Ovary (tissue), 9 donors: ENCODE results near the gene LHX4. TPM values are rescaled to one million over a fixed set of nuclear protein-coding genes. Genes with fewer than 3 reads are reported as not detected.

Experiments
- DNase-seq, 5 donors: peaks; one replicate each; pipeline ENCODE4 v3.0.0-alpha.2; 2019 to 2020
- H3K27ac ChIP-seq, 2 donors: fragments of 200-600 bp; one replicate each; pipeline versions ENCODE4 v1.5.1 to v1.8.0; 2019 to 2022
- H3K27me3 ChIP-seq: fragments of 200-600 bp; one replicate; pipeline ENCODE4 v1.8.0; 2022
- H3K36me3 ChIP-seq: fragments of 200-600 bp; sonication (generic); one replicate; pipeline ENCODE4 v1.5.1; 2019
- H3K4me1 ChIP-seq: one replicate; pipeline ENCODE4 v1.8.1; 2013; ENCODE audit warnings: mild to moderate bottlenecking, moderate library complexity; ENCODE audit not compliant: insufficient read depth
- H3K4me3 ChIP-seq: fragments of 200-600 bp; sonication (generic); one replicate; pipeline ENCODE4 v1.5.1; 2017
- H3K9me3 ChIP-seq, 2 donors: fragments of 200-600 bp in 1 of 2; sonication (generic) in 1 of 2; one replicate each; pipeline versions ENCODE4 v1.5.1 to v1.8.1; 2013 to 2019; ENCODE audit warnings: mild to moderate bottlenecking in 1 of 2, moderate library complexity in 1 of 2
- EP300 ChIP-seq: sonication (generic); formaldehyde crosslinking; IDR thresholded peaks from one replicate; pipeline ENCODE4 v1.6.1; 2017; ENCODE audit warnings: antibody characterized with exemption
- POLR2A ChIP-seq: fragments of 450-650 bp; IDR thresholded peaks from one replicate; pipeline ENCODE4 v1.6.1; 2017; ENCODE audit warnings: antibody characterized with exemption, mild to moderate bottlenecking, moderate library complexity
- WGBS, 3 donors: extraction: QIAGEN DNeasy Blood & Tissue Kit in 1 of 3; methylation state at CpG; one replicate each; pipeline versions ENCODE4 v1.1.5 to v1.1.7; 2013 to 2017; 5-methylcytosine and 5-hydroxymethylcytosine counted together
- intact Hi-C, 4 donors: fragments of 100-400 bp; cut with DNase I; formaldehyde crosslinking; loops; one replicate each; pipeline versions ENCODE4 v1.11.0 to v1.15.1; 2022 to 2023
- polyA plus RNA-seq, 2 donors: library from polyadenylated mRNA; stranded (reverse); fragments of 200-250 nt in 1 of 2; fragments of 350-450 nt in 1 of 2; fragmentation: Illumina TruSeq in 1 of 2; extraction: RNeasy Lipid Tissue Mini Kit (QIAGEN cat#74804) in 1 of 2; gene quantifications; one replicate each; pipeline ENCODE4 v1.2.3, GENCODE V29; 2013 to 2014
- total RNA-seq, 7 donors: library from RNA; depleted of rRNA in 2 of 7; stranded (reverse); fragments of >200 nt in 2 of 7; fragmentation: NEBNext Ultra II Directional in 3 of 7; extraction: Animal tissue kit (Norgen Biotek cat#: 25700) in 3 of 7; gene quantifications; one replicate each; pipeline versions ENCODE4 v1.1.0 to v1.2.4, GENCODE V29; 2016 to 2023
- TF ChIP-seq, protein P1 (sequence below), 3 donors: fragments of 450-650 bp in 2 of 3; fragments of 200-600 bp in 1 of 3; IDR thresholded peaks; one replicate each; pipeline versions ENCODE4 v1.5.1 to v1.8.0; 2016 to 2022; ENCODE audit warnings: antibody characterized with exemption in 3 of 3, mild to moderate bottlenecking in 1 of 3
- donor health status: DM: no; HTN: no; CAD: no; lungs with moderate emphysema.
- donor health status: DM: no; HTN: no; CAD: no.
- donor health status: Bipolar disorder and iron deficiency.
- donor health status: DM: yes; HTN: yes; CAD: no.
- donor health status: DM: no; HTN: no; CAD: no.
- donor health status: DM: yes; HTN: yes; CAD: no.

LHX4 gene
- total and polyA plus RNA-seq, 9 donors = 0.05 to 0.10 TPM; not detected in 7

DNA sequence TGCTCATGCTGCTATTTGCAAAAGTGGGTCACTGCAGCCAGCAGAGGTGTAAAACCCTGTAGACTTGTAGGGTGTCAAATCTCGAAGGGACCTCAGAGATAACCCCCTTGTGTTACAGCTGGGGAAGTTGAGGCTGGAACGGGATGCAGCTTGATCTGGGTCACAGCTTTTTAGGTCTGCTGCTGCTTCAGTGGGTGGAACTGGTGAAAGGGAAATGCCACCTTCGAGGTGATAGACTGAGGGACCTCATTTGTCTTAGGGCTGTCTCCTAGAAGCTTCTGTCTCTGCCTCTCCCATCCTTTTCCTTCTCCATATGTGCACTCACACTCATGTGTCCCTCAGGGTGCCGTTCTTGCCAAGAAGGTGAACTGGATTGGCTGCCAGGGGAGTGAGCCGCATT is 40.0 kb upstream of the LHX4 start:
- no peaks in the 10 kb centered on the region for H3K36me3 ChIP-seq
- WGBS, 3 donors = 88 to 92% (median 89%) methylated on average over 5 of the region's 5 CpGs
- no peak overlapping the region for H3K4me3 ChIP-seq
- no peak for DNase-seq
- intact Hi-C loops = loop anchor here in 2 of 4 donors (10.0 kb wide), 2 partner anchors 225 to 295 kb away; no protein-coding TSS in a partner anchor
- no peak for TF ChIP-seq EP300
- TF ChIP-seq, protein P1, sequence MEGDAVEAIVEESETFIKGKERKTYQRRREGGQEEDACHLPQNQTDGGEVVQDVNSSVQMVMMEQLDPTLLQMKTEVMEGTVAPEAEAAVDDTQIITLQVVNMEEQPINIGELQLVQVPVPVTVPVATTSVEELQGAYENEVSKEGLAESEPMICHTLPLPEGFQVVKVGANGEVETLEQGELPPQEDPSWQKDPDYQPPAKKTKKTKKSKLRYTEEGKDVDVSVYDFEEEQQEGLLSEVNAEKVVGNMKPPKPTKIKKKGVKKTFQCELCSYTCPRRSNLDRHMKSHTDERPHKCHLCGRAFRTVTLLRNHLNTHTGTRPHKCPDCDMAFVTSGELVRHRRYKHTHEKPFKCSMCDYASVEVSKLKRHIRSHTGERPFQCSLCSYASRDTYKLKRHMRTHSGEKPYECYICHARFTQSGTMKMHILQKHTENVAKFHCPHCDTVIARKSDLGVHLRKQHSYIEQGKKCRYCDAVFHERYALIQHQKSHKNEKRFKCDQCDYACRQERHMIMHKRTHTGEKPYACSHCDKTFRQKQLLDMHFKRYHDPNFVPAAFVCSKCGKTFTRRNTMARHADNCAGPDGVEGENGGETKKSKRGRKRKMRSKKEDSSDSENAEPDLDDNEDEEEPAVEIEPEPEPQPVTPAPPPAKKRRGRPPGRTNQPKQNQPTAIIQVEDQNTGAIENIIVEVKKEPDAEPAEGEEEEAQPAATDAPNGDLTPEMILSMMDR (IDR thresholded peaks at IDR 0.05) = no peak
- TF ChIP-seq POLR2A = no peak
- no peaks in the 10 kb centered on the region for H3K9me3 ChIP-seq
- H3K27ac ChIP-seq = no peak overlapping the region
- H3K4me1 ChIP-seq = no peaks in the 10 kb centered on the region
- no peaks in the 10 kb centered on the region for H3K27me3 ChIP-seq

GRCh38 chr1:180192172-180192571 is 37.9 kb upstream of the LHX4 start:
- Histone ChIP-seq H3K27me3 (no peaks in the 10 kb centered on the region), H3K4me3 (no peak overlapping the region), H3K9me3 (no peaks in the 10 kb centered on the region), H3K36me3 (no peaks in the 10 kb centered on the region), H3K27ac (no peak overlapping the region), H3K4me1 (no peaks in the 10 kb centered on the region)
- 86 to 92% (median 90%) methylated on average over 7 of the region's 7 CpGs for WGBS, 3 donors
- intact Hi-C loops = loop anchor here in 2 of 4 donors (10.0 kb wide), 2 partner anchors 223 to 293 kb away; no protein-coding TSS in a partner anchor
- no peak for DNase-seq
- TF ChIP-seq, protein P1 (IDR thresholded peaks at IDR 0.05) = no peak
- no peak for TF ChIP-seq EP300
- TF ChIP-seq POLR2A = no peak

GRCh38 chr1:180193141-180194047 is 36.7 kb upstream of the LHX4 start:
- no peaks in the 10 kb centered on the region for H3K36me3 ChIP-seq

DNA sequence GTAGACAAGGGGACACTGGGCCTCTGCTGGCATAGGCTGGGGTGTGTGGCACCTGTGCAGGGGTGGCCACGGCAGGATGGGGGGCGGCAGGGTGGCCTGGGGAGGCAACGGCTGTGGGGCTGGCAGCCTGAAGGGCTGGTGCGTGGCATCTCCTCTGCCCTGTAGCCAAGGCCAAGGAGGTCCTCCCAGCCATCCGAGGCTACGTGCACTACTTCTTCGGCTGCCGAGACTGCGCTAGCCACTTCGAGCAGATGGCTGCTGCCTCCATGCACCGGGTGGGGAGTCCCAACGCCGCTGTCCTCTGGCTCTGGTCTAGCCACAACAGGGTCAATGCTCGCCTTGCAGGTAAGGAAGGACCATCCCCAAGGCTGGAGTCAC is 36.0 kb upstream of the LHX4 start:
- Histone ChIP-seq H3K27me3 (no peaks in the 10 kb centered on the region), H3K4me1 (no peaks in the 10 kb centered on the region), H3K36me3 (no peaks in the 10 kb centered on the region), H3K4me3 (no peak overlapping the region), H3K9me3 (no peaks in the 10 kb centered on the region), H3K27ac (no peak overlapping the region)
- intact Hi-C loops = loop anchor here in 2 of 4 donors (10.0 kb wide), 2 partner anchors 221 to 291 kb away; no protein-coding TSS in a partner anchor
- TF ChIP-seq EP300 (no peak), POLR2A (no peak)
- TF ChIP-seq, protein P1 (IDR thresholded peaks at IDR 0.05) = no peak
- DNase-seq = no peak
- 90 to 95% (median 93%) methylated on average over 14 of the region's 14 CpGs for WGBS, 3 donors

More at GRCh38 chr1:180193141-180194047, 36.7 kb upstream of the LHX4 start:
- H3K27me3 ChIP-seq = no peaks in the 10 kb centered on the region
- no peaks in the 10 kb centered on the region for H3K9me3 ChIP-seq
- DNase-seq = no peak
- H3K4me3 ChIP-seq = no peak overlapping the region
- WGBS, 3 donors = 87 to 91% (median 90%) methylated on average over 18 of the region's 18 CpGs
- intact Hi-C loops = loop anchor here in 2 of 4 donors (10.0 kb wide), 2 partner anchors 221 to 291 kb away; no protein-coding TSS in a partner anchor
- H3K27ac ChIP-seq = no peak overlapping the region
- no peaks in the 10 kb centered on the region for H3K4me1 ChIP-seq
- TF ChIP-seq POLR2A (no peak), EP300 (no peak)
- TF ChIP-seq, protein P1 (IDR thresholded peaks at IDR 0.05) = no peak
